SK-N-SH (cell line): ENCODE measurements around the gene ACP5. TPM values are rescaled to one million over a fixed set of nuclear protein-coding genes. Genes with fewer than 3 reads are reported as not detected.

Experiments
- CTCF ChIA-PET: fragments of 300-600, 350-600 bp; formaldehyde crosslinking; extraction: SDS; loops from one replicate; lab custom pipeline; 2021; lab: Yijun Ruan, JAX
- POLR2A ChIA-PET: fragments of 350-600 bp; sonication (Branson Sonifier 250); formaldehyde crosslinking; extraction: SDS; loops from one replicate; lab custom pipeline; 2020; ENCODE audit warnings: antibody characterized with exemption, inconsistent platforms; lab: Yijun Ruan, JAX
- DNase-seq: peaks from one replicate; pipeline ENCODE4 v3.0.0; 2012
- H2AFZ ChIP-seq: fragments of 200-600 bp; sonication (generic); 2 replicates; pipeline ENCODE4 v1.8.1; 2016; ENCODE audit warnings: antibody characterized with exemption, mild to moderate bottlenecking, low read depth
- H3F3A ChIP-seq: fragments of 200-600 bp; sonication (generic); replicated peaks from 2 replicates; pipeline ENCODE3; 2016; ENCODE audit warnings: antibody characterized with exemption, mild to moderate bottlenecking; ENCODE audit not compliant: insufficient read depth
- H3K27ac ChIP-seq, 2 experiments: fragments of 200-500 bp in 1 of 2; fragments of 200-600 bp in 1 of 2; sonication (Bioruptor generic) in 1 of 2; sonication (generic), shearing (Covaris generic) in 1 of 2; 2 replicates each; pipeline versions ENCODE4 v1.5.1 to v1.6.1; 2014 to 2016; ENCODE audit warnings: low read depth in 2 of 2, inconsistent platforms in 1 of 2, low read length in 1 of 2, mild to moderate bottlenecking in 1 of 2, mixed read lengths in 1 of 2
- H3K27me3 ChIP-seq: fragments of 200-600 bp; sonication (generic), shearing (Covaris generic); 2 replicates; pipeline ENCODE4 v1.6.1; 2016; ENCODE audit warnings: mixed run types; ENCODE audit not compliant: insufficient read depth
- H3K36me3 ChIP-seq, 2 experiments: fragments of 200-500 bp in 1 of 2; fragments of 200-600 bp in 1 of 2; sonication (Bioruptor generic) in 1 of 2; sonication (generic) in 1 of 2; replicated peaks in 1 of 2; 2 replicates each; pipeline versions ENCODE3 to v1.5.1; 2014 to 2016; ENCODE audit warnings: low read length in 1 of 2, mild to moderate bottlenecking in 1 of 2; ENCODE audit not compliant: insufficient read depth in 2 of 2, control insufficient read depth in 1 of 2
- H3K4me1 ChIP-seq, 2 experiments: fragments of 200-500 bp in 1 of 2; fragments of 200-600 bp in 1 of 2; sonication (Bioruptor generic) in 1 of 2; sonication (generic), shearing (Covaris generic) in 1 of 2; 2 replicates each; pipeline versions ENCODE4 v1.5.1 to v1.6.1; 2014 to 2016; ENCODE audit warnings: low read depth in 1 of 2, low read length in 1 of 2, mixed run types in 1 of 2; ENCODE audit not compliant: insufficient read depth in 2 of 2, control insufficient read depth in 1 of 2
- H3K4me2 ChIP-seq: fragments of 200-600 bp; sonication (generic), shearing (Covaris generic); 2 replicates; pipeline ENCODE4 v1.6.1; 2017; ENCODE audit warnings: mixed run types
- H3K4me3 ChIP-seq, 2 experiments: fragments of 200-500 bp in 1 of 2; fragments of 200-600 bp in 1 of 2; sonication (Bioruptor generic) in 1 of 2; sonication (generic), shearing (Covaris generic) in 1 of 2; 2 replicates each; pipeline versions ENCODE4 v1.5.1 to v1.8.1; 2014 to 2016; ENCODE audit warnings: low read depth in 2 of 2, inconsistent platforms in 1 of 2, low read length in 1 of 2, mild to moderate bottlenecking in 1 of 2, mixed read lengths in 1 of 2, moderate library complexity in 1 of 2
- H3K79me2 ChIP-seq: fragments of 200-600 bp; sonication (generic); 2 replicates; pipeline ENCODE4 v1.8.1; 2017; ENCODE audit warnings: mild to moderate bottlenecking; ENCODE audit not compliant: insufficient read depth
- H3K9ac ChIP-seq: fragments of 200-600 bp; sonication (generic); 2 replicates; pipeline ENCODE4 v1.6.1; 2017; ENCODE audit warnings: mixed run types
- H3K9me2 ChIP-seq: fragments of 200-600 bp; sonication (generic); 2 replicates; pipeline ENCODE4 v1.6.1; 2017; ENCODE audit warnings: mixed run types
- H3K9me3 ChIP-seq: fragments of 200-600 bp; sonication (generic); 2 replicates; pipeline ENCODE4 v1.6.1; 2017; ENCODE audit warnings: mixed run types, mild to moderate bottlenecking, moderate library complexity
- H4K20me1 ChIP-seq: fragments of 200-600 bp; sonication (generic); 2 replicates; pipeline ENCODE4 v1.6.1; 2017; ENCODE audit warnings: mild to moderate bottlenecking, mixed run types; ENCODE audit not compliant: insufficient read depth
- ELF1 ChIP-seq: IDR thresholded peaks from 2 replicates; pipeline ENCODE4 v1.4.0; 2012
- EP300 ChIP-seq, 2 experiments: IDR thresholded peaks; 2 replicates each; pipeline versions ENCODE4 v1.4.0 to v1.6.1; 2012; ENCODE audit warnings: borderline replicate concordance in 1 of 2, low read depth in 1 of 2, low read length in 1 of 2
- EZH2phosphoT487 ChIP-seq: fragments of 200-600 bp; sonication (generic); IDR thresholded peaks from 2 replicates; pipeline ENCODE4 v1.6.1; 2017; ENCODE audit warnings: low read depth, mixed run types, mild to moderate bottlenecking, antibody characterized with exemption, moderate library complexity, borderline replicate concordance
- FOSL2 ChIP-seq: IDR thresholded peaks from 2 replicates; pipeline ENCODE4 v1.4.0; 2012; ENCODE audit warnings: low read depth, mild to moderate bottlenecking, moderate library complexity, borderline replicate concordance
- FOXJ3 ChIP-seq: sonication (generic); formaldehyde crosslinking; IDR thresholded peaks from 2 replicates; pipeline ENCODE4 v1.5.1; 2020; ENCODE audit warnings: mild to moderate bottlenecking, missing genetic modification reagents
- FOXM1 ChIP-seq: IDR thresholded peaks from 2 replicates; pipeline ENCODE4 v1.4.0; 2012; ENCODE audit warnings: low read depth, mild to moderate bottlenecking
- GABPA ChIP-seq: IDR thresholded peaks from 2 replicates; pipeline ENCODE4 v1.4.0; 2012; ENCODE audit warnings: low read depth, mild to moderate bottlenecking
- GATA2 ChIP-seq: sonication (generic); formaldehyde crosslinking; IDR thresholded peaks from 2 replicates; pipeline ENCODE4 v1.5.0; 2020; ENCODE audit warnings: mild to moderate bottlenecking, missing genetic modification reagents
- JUND ChIP-seq: IDR thresholded peaks from 2 replicates; pipeline ENCODE4 v1.4.0; 2012
- MAX ChIP-seq: IDR thresholded peaks from 2 replicates; pipeline ENCODE4 v1.4.0; 2012; ENCODE audit warnings: low read depth
- MEF2A ChIP-seq: IDR thresholded peaks from 2 replicates; pipeline ENCODE4 v1.4.0; 2012; ENCODE audit warnings: low read depth, borderline replicate concordance
- MXI1 ChIP-seq: IDR thresholded peaks from 2 replicates; pipeline ENCODE4 v1.6.1; 2012; ENCODE audit warnings: mild to moderate bottlenecking, low read depth, low read length, improper control_type of control experiment
- NFIC ChIP-seq: IDR thresholded peaks from 2 replicates; pipeline ENCODE4 v1.4.0; 2012; ENCODE audit warnings: borderline replicate concordance
- NRF1 ChIP-seq: IDR thresholded peaks from 2 replicates; pipeline ENCODE4 v1.6.1; 2012; ENCODE audit warnings: low read depth, mild to moderate bottlenecking, low read length
- POLR2AphosphoS5 ChIP-seq: IDR thresholded peaks from 2 replicates; pipeline ENCODE4 v1.6.1; 2012; ENCODE audit warnings: low read depth, low read length
- RCOR1 ChIP-seq: fragments of 150-350 bp; IDR thresholded peaks from 2 replicates; pipeline ENCODE4 v1.6.1; 2017; ENCODE audit warnings: antibody characterized with exemption, low read length
- RFX5 ChIP-seq: IDR thresholded peaks from 2 replicates; pipeline ENCODE4 v1.6.1; 2012; ENCODE audit warnings: mild to moderate bottlenecking, improper control_type of control experiment, low read length
- RXRA ChIP-seq: IDR thresholded peaks from 2 replicates; pipeline ENCODE4 v1.4.0; 2012; ENCODE audit warnings: low read depth, mild to moderate bottlenecking, borderline replicate concordance
- SIN3A ChIP-seq: IDR thresholded peaks from 2 replicates; pipeline ENCODE4 v1.6.1; 2012; ENCODE audit warnings: low read depth, mild to moderate bottlenecking, low read length, moderate library complexity, borderline replicate concordance
- SMC3 ChIP-seq: IDR thresholded peaks from 2 replicates; pipeline ENCODE4 v1.6.1; 2012; ENCODE audit warnings: low read depth, low read length, improper control_type of control experiment
- TAF1 ChIP-seq: IDR thresholded peaks from 2 replicates; pipeline ENCODE4 v1.6.1; 2012; ENCODE audit warnings: low read depth, mild to moderate bottlenecking, low read length, moderate library complexity, borderline replicate concordance
- TCF12 ChIP-seq: IDR thresholded peaks from 2 replicates; pipeline ENCODE4 v1.4.0; 2012
- TEAD4 ChIP-seq: IDR thresholded peaks from 2 replicates; pipeline ENCODE4 v1.4.0; 2012; ENCODE audit warnings: mild to moderate bottlenecking, borderline replicate concordance; ENCODE audit not compliant: insufficient read depth
- YY1 ChIP-seq: IDR thresholded peaks from 2 replicates; pipeline ENCODE4 v1.4.0; 2012; ENCODE audit warnings: low read depth, mild to moderate bottlenecking
- ZBTB33 ChIP-seq: IDR thresholded peaks from 2 replicates; pipeline ENCODE4 v1.4.0; 2012; ENCODE audit warnings: low read depth, borderline replicate concordance
- WGBS: methylation state at CpG from one replicate; pipeline ENCODE4 v1.1.6; 2017; ENCODE audit warnings: low lambda C conversion rate; 5-methylcytosine and 5-hydroxymethylcytosine counted together
- polyA plus RNA-seq, 3 experiments: library from polyadenylated mRNA; depleted of rRNA; stranded (reverse); fragments of >200 nt; gene quantifications; 2 replicates each; pipeline ENCODE4 v1.2.3, GENCODE V29; 2012
- TF ChIP-seq, protein P1 (sequence below): IDR thresholded peaks from 2 replicates; pipeline ENCODE4 v1.4.0; 2012; ENCODE audit warnings: low read depth, borderline replicate concordance
- TF ChIP-seq, protein P2 (sequence below): fragments of 150-350 bp; IDR thresholded peaks from 2 replicates; pipeline ENCODE4 v1.6.1; 2017; ENCODE audit warnings: antibody characterized with exemption, low read length, low read depth, borderline replicate concordance
- TF ChIP-seq, protein P3 (sequence below): IDR thresholded peaks from 2 replicates; pipeline ENCODE4; 2012
- TF ChIP-seq, protein P4 (sequence below): fragments of 200-600 bp; sonication (generic); IDR thresholded peaks from 2 replicates; pipeline ENCODE4 v1.6.1; 2017; ENCODE audit warnings: antibody characterized with exemption, mild to moderate bottlenecking, moderate library complexity

ACP5 gene
- polyA plus RNA-seq, 1 of the 3 experiments (the other 2 are of a cell fraction) = 0.87 TPM

GRCh38 chr19:11530432-11530831 is 47.0 kb downstream of the ACP5 start:
- CTCF ChIA-PET = interaction anchor here (0.9 to 1.5 kb wide), 5 partner anchors 9 to 150 kb away, joined by 3 to 6 read pairs (median 4); partner anchors contain the start of genes CNN1 and ELOF1
- no peaks in the 10 kb centered on the region for H3K9me3 ChIP-seq
- H3K27ac ChIP-seq = peak overlapping the region in 1 of 2 experiments; percentile 16; a peak in 1 of 4 replicates
- 9% methylated on average over 2 of the region's 9 CpGs for whole genome bisulfite sequencing
- H3K9ac ChIP-seq = no peak overlapping the region
- no peaks in the 10 kb centered on the region; the same call in 1 of the 2 replicates for H4K20me1 ChIP-seq
- peak; percentile 89 for DNase-seq
- H3K9me2 ChIP-seq = no peaks in the 10 kb centered on the region
- H3K27me3 ChIP-seq = no peaks in the 10 kb centered on the region
- peaks cover 7 to 12% of the 10 kb centered on the region in 2 experiments; a peak in 2 of 4 replicates for H3K4me1 ChIP-seq
- no peaks in the 10 kb centered on the region for H3K36me3 ChIP-seq
- peaks cover 20% of the 10 kb centered on the region for H3K79me2 ChIP-seq
- H3K4me3 ChIP-seq = no peak overlapping the region
- peaks cover 29% of the 10 kb centered on the region for H3F3A ChIP-seq
- H2AFZ ChIP-seq = no peak overlapping the region
- H3K4me2 ChIP-seq = no peak overlapping the region
- POLR2A ChIA-PET = interaction anchor here (0.7 to 1.0 kb wide), 4 partner anchors 21 to 236 kb away, joined by 3 to 5 read pairs (median 4); no protein-coding TSS in a partner anchor
- peak; percentile 84 for TF ChIP-seq NRF1
- TF ChIP-seq, protein P1, sequence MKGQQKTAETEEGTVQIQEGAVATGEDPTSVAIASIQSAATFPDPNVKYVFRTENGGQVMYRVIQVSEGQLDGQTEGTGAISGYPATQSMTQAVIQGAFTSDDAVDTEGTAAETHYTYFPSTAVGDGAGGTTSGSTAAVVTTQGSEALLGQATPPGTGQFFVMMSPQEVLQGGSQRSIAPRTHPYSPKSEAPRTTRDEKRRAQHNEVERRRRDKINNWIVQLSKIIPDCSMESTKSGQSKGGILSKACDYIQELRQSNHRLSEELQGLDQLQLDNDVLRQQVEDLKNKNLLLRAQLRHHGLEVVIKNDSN = peak; percentile 80
- no peak for TF ChIP-seq TCF12
- no peak for TF ChIP-seq FOXJ3 (CRISPR knock-in tag)
- no peak for TF ChIP-seq ZBTB33
- no peak for TF ChIP-seq YY1
- TF ChIP-seq, protein P2, sequence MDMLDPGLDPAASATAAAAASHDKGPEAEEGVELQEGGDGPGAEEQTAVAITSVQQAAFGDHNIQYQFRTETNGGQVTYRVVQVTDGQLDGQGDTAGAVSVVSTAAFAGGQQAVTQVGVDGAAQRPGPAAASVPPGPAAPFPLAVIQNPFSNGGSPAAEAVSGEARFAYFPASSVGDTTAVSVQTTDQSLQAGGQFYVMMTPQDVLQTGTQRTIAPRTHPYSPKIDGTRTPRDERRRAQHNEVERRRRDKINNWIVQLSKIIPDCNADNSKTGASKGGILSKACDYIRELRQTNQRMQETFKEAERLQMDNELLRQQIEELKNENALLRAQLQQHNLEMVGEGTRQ = peak; percentile 57; the same call in 1 of the 2 replicates
- no peak for TF ChIP-seq ELF1
- TF ChIP-seq RXRA = no peak
- no peak for TF ChIP-seq JUND
- no peak for TF ChIP-seq MEF2A
- peak; percentile 92; the same call in 1 of the 2 replicates for TF ChIP-seq SIN3A
- peak; percentile 67 for TF ChIP-seq NFIC
- TF ChIP-seq MAX = peak; percentile 99
- no peak for TF ChIP-seq GABPA
- no peak for TF ChIP-seq TEAD4
- TF ChIP-seq POLR2AphosphoS5 = no peak
- TF ChIP-seq EP300 (IDR thresholded peaks at IDR 0.05; ENCODE audit: borderline replicate concordance in 1 of 2, low read depth in 1 of 2, low read length in 1 of 2) = peak in 1 of 2 experiments; percentile 15; a peak in 1 of 4 replicates
- no peak for TF ChIP-seq FOSL2
- TF ChIP-seq, protein P3, sequence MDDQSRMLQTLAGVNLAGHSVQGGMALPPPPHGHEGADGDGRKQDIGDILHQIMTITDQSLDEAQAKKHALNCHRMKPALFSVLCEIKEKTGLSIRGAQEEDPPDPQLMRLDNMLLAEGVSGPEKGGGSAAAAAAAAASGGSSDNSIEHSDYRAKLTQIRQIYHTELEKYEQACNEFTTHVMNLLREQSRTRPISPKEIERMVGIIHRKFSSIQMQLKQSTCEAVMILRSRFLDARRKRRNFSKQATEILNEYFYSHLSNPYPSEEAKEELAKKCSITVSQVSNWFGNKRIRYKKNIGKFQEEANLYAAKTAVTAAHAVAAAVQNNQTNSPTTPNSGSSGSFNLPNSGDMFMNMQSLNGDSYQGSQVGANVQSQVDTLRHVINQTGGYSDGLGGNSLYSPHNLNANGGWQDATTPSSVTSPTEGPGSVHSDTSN = no peak
- TF ChIP-seq SMC3 = peak; percentile 49
- TF ChIP-seq MXI1 = peak; percentile 100
- no peak for TF ChIP-seq GATA2 (CRISPR knock-in tag)
- peak; percentile 68; the same call in 1 of the 2 replicates for TF ChIP-seq RCOR1
- TF ChIP-seq, protein P4, sequence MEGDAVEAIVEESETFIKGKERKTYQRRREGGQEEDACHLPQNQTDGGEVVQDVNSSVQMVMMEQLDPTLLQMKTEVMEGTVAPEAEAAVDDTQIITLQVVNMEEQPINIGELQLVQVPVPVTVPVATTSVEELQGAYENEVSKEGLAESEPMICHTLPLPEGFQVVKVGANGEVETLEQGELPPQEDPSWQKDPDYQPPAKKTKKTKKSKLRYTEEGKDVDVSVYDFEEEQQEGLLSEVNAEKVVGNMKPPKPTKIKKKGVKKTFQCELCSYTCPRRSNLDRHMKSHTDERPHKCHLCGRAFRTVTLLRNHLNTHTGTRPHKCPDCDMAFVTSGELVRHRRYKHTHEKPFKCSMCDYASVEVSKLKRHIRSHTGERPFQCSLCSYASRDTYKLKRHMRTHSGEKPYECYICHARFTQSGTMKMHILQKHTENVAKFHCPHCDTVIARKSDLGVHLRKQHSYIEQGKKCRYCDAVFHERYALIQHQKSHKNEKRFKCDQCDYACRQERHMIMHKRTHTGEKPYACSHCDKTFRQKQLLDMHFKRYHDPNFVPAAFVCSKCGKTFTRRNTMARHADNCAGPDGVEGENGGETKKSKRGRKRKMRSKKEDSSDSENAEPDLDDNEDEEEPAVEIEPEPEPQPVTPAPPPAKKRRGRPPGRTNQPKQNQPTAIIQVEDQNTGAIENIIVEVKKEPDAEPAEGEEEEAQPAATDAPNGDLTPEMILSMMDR = peak; percentile 46; the same call in 1 of the 2 replicates
- TF ChIP-seq FOXM1 = no peak
- TF ChIP-seq EZH2phosphoT487 = no peak
- TF ChIP-seq RFX5 = peak; percentile 85
- TF ChIP-seq TAF1 = no peak
